Measurements from ENCODE around the gene LRRC8B.
"Not testable (repeated sequence)": the region's sequence is repeated elsewhere in the genome, so short reads cannot be mapped to it uniquely, and the experiment has no call there.

LRRC8B gene

GRCh38 chr1:89620664-89621063 lies 96.0 kb downstream of the LRRC8B start:
- H3K4me3 ChIP-seq (ENCODE audit: control insufficient read depth, low read depth, low read length) = no peak overlapping the region
- no peak for DNase-seq (ENCODE audit: low read depth)

GRCh38 chr1:89622895-89623294 lies 98.3 kb downstream of the LRRC8B start:
- peak; percentile 40 for TF ChIP-seq CTCF (conservative IDR thresholded peaks at IDR 0.05; ENCODE audit: control insufficient read depth, insufficient read depth, low read depth, low read length)
- H3K4me3 ChIP-seq (ENCODE audit: control insufficient read depth, low read depth, low read length) = no peak overlapping the region
- peak; percentile 63 for DNase-seq (ENCODE audit: low read depth)

More at GRCh38 chr1:89620664-89621063, 96.0 kb downstream of the LRRC8B start:
- no peak for TF ChIP-seq CTCF (conservative IDR thresholded peaks at IDR 0.05; ENCODE audit: control insufficient read depth, insufficient read depth, low read depth, low read length)

GRCh38 chr1:89624314-89624713 lies 99.7 kb downstream of the LRRC8B start:
- no peak for TF ChIP-seq CTCF (conservative IDR thresholded peaks at IDR 0.05; ENCODE audit: control insufficient read depth, insufficient read depth, low read depth, low read length)
- H3K4me3 ChIP-seq (ENCODE audit: control insufficient read depth, low read depth, low read length) = no peak overlapping the region
- no peak for DNase-seq (ENCODE audit: low read depth)

- H3K4me3 ChIP-seq (ENCODE audit: control insufficient read depth, low read depth, low read length) = no peak overlapping the region
- no peak for TF ChIP-seq CTCF (conservative IDR thresholded peaks at IDR 0.05; ENCODE audit: control insufficient read depth, insufficient read depth, low read depth, low read length)
- DNase-seq (ENCODE audit: low read depth) = no peak
These were observed 100.2 kb downstream of the LRRC8B start for GRCh38 chr1:89624715-89625323.

- no peak for DNase-seq (ENCODE audit: low read depth)
- no peak overlapping the region for H3K4me3 ChIP-seq (ENCODE audit: control insufficient read depth, low read depth, low read length)
- TF ChIP-seq CTCF (conservative IDR thresholded peaks at IDR 0.05; ENCODE audit: control insufficient read depth, insufficient read depth, low read depth, low read length) = no peak
These were observed 103.0 kb downstream of the LRRC8B start for GRCh38 chr1:89627596-89627962.

GRCh38 chr1:89629146-89629545 lies 104.5 kb downstream of the LRRC8B start:
- no peak for TF ChIP-seq CTCF (conservative IDR thresholded peaks at IDR 0.05; ENCODE audit: control insufficient read depth, insufficient read depth, low read depth, low read length)
- H3K4me3 ChIP-seq (ENCODE audit: control insufficient read depth, low read depth, low read length) = no peak overlapping the region
- DNase-seq (ENCODE audit: low read depth) = no peak

GRCh38 chr1:89629600-89629999 lies 105.0 kb downstream of the LRRC8B start:
- H3K4me3 ChIP-seq (ENCODE audit: control insufficient read depth, low read depth, low read length); DNase-seq (ENCODE audit: low read depth): not testable (repeated sequence)
